ENCODE results near the gene MAPKAP1.
A peak's percentile ranks its signal among the peaks of the same experiment; 100 is the strongest.

MAPKAP1 gene

DNA sequence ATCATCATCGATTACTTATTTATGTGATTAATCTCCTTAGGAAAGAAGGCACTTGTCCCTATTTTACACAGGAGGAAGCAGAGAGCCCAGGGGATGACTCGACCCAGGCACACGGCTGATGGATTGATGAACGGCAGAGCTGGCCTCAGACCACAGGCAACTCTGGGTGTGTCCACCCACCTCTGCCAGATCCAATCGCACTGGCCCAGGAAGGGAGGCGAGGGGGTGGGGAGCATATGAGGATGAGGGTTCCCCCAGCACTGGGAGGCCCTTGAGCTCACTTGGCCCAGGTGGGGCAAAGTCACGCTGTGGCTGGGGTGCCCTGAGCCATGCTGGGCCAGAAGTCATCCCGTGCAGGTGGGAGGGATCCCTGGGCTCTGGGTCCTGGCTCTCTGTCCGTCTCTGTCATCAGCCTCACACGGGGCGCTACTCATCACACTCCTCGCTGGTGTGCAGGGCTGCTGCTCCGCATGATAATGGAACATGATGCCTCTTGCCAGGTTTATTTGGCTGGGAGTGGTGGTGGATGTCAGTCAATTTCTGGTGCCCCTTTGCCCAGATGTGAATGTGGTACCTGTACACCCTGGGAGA is 285.3 kb downstream of the MAPKAP1 start:
- TF ChIP-seq, protein P1, sequence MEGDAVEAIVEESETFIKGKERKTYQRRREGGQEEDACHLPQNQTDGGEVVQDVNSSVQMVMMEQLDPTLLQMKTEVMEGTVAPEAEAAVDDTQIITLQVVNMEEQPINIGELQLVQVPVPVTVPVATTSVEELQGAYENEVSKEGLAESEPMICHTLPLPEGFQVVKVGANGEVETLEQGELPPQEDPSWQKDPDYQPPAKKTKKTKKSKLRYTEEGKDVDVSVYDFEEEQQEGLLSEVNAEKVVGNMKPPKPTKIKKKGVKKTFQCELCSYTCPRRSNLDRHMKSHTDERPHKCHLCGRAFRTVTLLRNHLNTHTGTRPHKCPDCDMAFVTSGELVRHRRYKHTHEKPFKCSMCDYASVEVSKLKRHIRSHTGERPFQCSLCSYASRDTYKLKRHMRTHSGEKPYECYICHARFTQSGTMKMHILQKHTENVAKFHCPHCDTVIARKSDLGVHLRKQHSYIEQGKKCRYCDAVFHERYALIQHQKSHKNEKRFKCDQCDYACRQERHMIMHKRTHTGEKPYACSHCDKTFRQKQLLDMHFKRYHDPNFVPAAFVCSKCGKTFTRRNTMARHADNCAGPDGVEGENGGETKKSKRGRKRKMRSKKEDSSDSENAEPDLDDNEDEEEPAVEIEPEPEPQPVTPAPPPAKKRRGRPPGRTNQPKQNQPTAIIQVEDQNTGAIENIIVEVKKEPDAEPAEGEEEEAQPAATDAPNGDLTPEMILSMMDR (IDR thresholded peaks at IDR 0.05; ENCODE audit: low read depth, low read length): no peak
- no peak for DNase-seq (ENCODE audit: low read depth in 2 of 2)
- H3K4me3 ChIP-seq (replicated peaks in 1 of 2; ENCODE audit: low read depth in 2 of 2, low read length in 2 of 2): no peak overlapping the region

- no peak for DNase-seq (ENCODE audit: low read depth in 2 of 2)
- TF ChIP-seq, protein P1 (IDR thresholded peaks at IDR 0.05; ENCODE audit: low read depth, low read length): no peak
- no peak overlapping the region for H3K4me3 ChIP-seq (replicated peaks in 1 of 2; ENCODE audit: low read depth in 2 of 2, low read length in 2 of 2)
Observed at GRCh38 chr9:125421166-125421565, 285.8 kb downstream of the MAPKAP1 start.

DNA sequence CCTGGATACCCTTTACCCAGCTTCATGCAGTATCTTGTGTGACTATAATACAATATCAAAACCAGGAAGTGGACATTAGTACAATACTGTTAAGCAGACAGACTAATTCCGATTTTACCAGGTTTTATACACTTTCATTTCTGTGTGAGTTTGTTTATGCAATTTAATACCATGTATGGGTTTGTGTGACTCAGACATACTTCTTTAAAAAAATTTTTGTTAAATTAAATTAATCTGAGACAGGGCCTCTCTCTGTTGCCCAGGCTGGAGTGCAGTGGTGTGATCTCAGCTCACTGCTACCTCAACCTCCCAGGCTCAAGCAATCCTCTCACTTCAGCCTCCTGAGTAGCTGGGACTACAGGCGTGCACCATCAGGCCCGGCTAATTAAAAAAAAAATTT is 288.6 kb downstream of the MAPKAP1 start:
- TF ChIP-seq, protein P1 (IDR thresholded peaks at IDR 0.05; ENCODE audit: low read depth, low read length): no peak
- DNase-seq (ENCODE audit: low read depth in 2 of 2): no peak
- H3K4me3 ChIP-seq (replicated peaks in 1 of 2; ENCODE audit: low read depth in 2 of 2, low read length in 2 of 2): no peak overlapping the region

DNA sequence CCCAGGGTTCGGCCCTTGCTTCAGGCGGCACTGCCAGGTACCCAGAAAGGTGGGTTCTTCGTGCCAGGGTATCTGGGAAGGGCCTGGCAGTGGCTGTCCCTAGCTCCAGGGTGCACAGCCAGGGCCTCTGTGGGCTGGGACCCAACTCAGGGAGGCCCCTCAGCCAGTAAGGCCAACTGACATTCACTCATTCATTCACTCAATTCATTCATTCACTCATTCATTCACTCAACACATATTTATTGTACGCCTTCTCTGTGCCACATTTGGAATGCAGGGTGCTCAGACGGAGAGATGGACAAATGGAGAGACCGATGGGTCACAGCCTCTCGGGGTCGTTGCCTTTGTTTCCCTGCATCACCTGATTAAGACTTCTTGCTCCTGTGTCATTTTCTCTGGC is 290.5 kb downstream of the MAPKAP1 start:
- H3K4me3 ChIP-seq (replicated peaks in 1 of 2; ENCODE audit: low read depth in 2 of 2, low read length in 2 of 2): no peak overlapping the region
- no peak for DNase-seq (ENCODE audit: low read depth in 2 of 2)
- TF ChIP-seq, protein P1 (IDR thresholded peaks at IDR 0.05; ENCODE audit: low read depth, low read length): no peak

GRCh38 chr9:125415583-125416460 is 291.2 kb downstream of the MAPKAP1 start:
- no peak for DNase-seq (ENCODE audit: low read depth in 2 of 2)
- H3K4me3 ChIP-seq (replicated peaks in 1 of 2; ENCODE audit: low read depth in 2 of 2, low read length in 2 of 2): no peak overlapping the region
- TF ChIP-seq, protein P1 (IDR thresholded peaks at IDR 0.05; ENCODE audit: low read depth, low read length): peak; percentile 30

- H3K4me3 ChIP-seq (replicated peaks in 1 of 2; ENCODE audit: low read depth in 2 of 2, low read length in 2 of 2): no peak overlapping the region
- no peak for DNase-seq (ENCODE audit: low read depth in 2 of 2)
- TF ChIP-seq, protein P1 (IDR thresholded peaks at IDR 0.05; ENCODE audit: low read depth, low read length): no peak
Observed at GRCh38 chr9:125413579-125413978, 293.4 kb downstream of the MAPKAP1 start.
